Activated CD8-positive, alpha-beta T cell treated with anti-CD3 and anti-CD28 coated beads, Interleukin-2, amount 10 ng/mL, durations not matched to agents 7 days and 5 days (primary cell): ENCODE measurements around the gene TMEM9. TPM values are rescaled to one million over a fixed set of nuclear protein-coding genes. Genes with fewer than 3 reads are reported as not detected.

Experiments used
- ATAC-seq: fragments of 150-1000 bp; cut with Tn5 transposase; one replicate; pipeline ENCODE4 v1.10.0; 2021; ENCODE audit warnings: moderate library complexity
- CTCF ChIA-PET: fragments of 350-600 bp; sonication (Branson Sonifier 250); formaldehyde crosslinking; loops from one replicate; lab custom pipeline; 2021; ENCODE audit warnings: antibody characterized with exemption; lab: Charles Lee
- POLR2A ChIA-PET: fragments of 350-600 bp; sonication (Branson Sonifier 250); formaldehyde crosslinking; loops from one replicate; lab custom pipeline; 2021; ENCODE audit warnings: antibody characterized with exemption; lab: Charles Lee
- DNase-seq: peaks from one replicate; pipeline ENCODE4 v3.0.0-alpha.2; 2020
- H3K27ac Mint-ChIP-seq: one replicate; pipeline ENCODE4 v1.8.0; 2021; ENCODE audit warnings: mild to moderate bottlenecking, mixed read lengths
- H3K27me3 Mint-ChIP-seq: one replicate; pipeline ENCODE4 v1.8.0; 2021; ENCODE audit warnings: low read depth, mixed read lengths
- H3K36me3 Mint-ChIP-seq: one replicate; pipeline ENCODE4 v1.8.0; 2021; ENCODE audit warnings: low read depth, mixed read lengths
- H3K4me1 Mint-ChIP-seq: one replicate; pipeline ENCODE4 v1.8.0; 2021; ENCODE audit warnings: low read depth, mixed read lengths
- H3K4me3 Mint-ChIP-seq: one replicate; pipeline ENCODE4 v1.8.0; 2021; ENCODE audit warnings: mild to moderate bottlenecking, mixed read lengths
- H3K9me3 Mint-ChIP-seq: one replicate; pipeline ENCODE4 v1.8.0; 2022; ENCODE audit warnings: mixed read lengths; ENCODE audit not compliant: insufficient read depth
- total RNA-seq, 2 experiments: library from RNA; stranded (reverse); gene quantifications; one replicate each; pipeline ENCODE4 v1.2.3, GENCODE V29; 2021

The TMEM9 gene
- total RNA-seq, 2 experiments from 2014 or later: 13.6 to 18.9 TPM

DNA sequence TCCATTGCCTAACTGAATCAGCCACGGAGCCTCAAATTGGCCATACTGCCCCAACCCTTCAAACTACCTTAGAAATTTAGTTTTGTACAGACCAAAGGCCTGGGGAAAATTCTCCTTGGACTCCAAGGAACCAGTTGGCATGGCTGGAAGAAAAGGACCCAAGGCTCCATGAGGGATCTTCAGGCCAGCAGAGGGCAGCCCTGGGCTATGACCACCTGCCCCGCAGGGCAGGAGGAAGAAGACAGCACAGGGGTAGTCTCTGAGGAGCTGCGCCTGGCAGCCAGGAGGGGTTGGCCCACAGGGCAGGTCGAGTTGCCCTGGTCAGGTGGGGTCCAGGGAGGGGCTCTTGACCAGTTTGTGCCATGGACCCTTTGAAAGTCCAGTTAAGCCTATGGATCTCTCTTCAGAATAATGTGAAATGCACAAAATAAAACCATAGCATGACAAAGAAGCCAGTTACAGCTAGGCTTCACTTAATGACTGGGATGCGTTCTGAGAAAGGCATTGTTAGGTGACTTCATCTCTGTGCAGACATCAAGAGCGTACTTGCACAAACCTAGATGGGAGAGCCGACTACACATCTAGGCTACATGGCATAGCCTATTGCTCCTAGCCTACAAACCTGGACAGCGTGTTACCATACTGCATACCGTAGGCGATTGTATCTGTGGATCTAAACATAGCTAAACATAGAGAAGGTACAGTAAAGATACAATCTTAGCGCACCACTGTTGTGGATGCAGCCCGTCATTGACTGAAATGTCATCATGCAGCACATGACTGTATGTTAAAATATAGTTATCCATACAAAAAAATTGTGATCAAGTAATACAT lies 68.2 kb downstream of the TMEM9 start:
- H3K27me3 Mint-ChIP-seq: peaks cover 5% of the 10 kb centered on the region
- H3K36me3 Mint-ChIP-seq: no peaks in the 10 kb centered on the region
- POLR2A ChIA-PET: no interaction called here
- no peaks in the 10 kb centered on the region for H3K9me3 Mint-ChIP-seq
- peak; percentile 47 for DNase-seq
- H3K27ac Mint-ChIP-seq: no peak overlapping the region
- H3K4me3 Mint-ChIP-seq: no peak overlapping the region
- H3K4me1 Mint-ChIP-seq: no peaks in the 10 kb centered on the region
- CTCF ChIA-PET: interaction anchor here (0.8 to 2.4 kb wide), 8 partner anchors 10 to 115 kb away, joined by 3 to 22 read pairs (median 4); no protein-coding TSS in a partner anchor
- peak; percentile 82 for ATAC-seq

Other genes with a start within 250 kb of the TMEM9 start
- 100 to 1,000 TPM; 158 to 162 TPM for gene KIF21B, start 130.8 kb downstream of the TMEM9 start, total RNA-seq
- gene CACNA1S, start 42.0 kb downstream of the TMEM9 start, total RNA-seq: not detected
- gene ASCL5, start 27.3 kb downstream of the TMEM9 start, total RNA-seq: not detected
- gene IGFN1, start 36.4 kb upstream of the TMEM9 start, total RNA-seq: not detected
- gene PKP1, start 129.0 kb upstream of the TMEM9 start, total RNA-seq: not detected
- gene TNNT2, start 223.2 kb upstream of the TMEM9 start, total RNA-seq: not detected
- gene LAD1, start 244.8 kb upstream of the TMEM9 start, total RNA-seq: not detected